ENCODE measurements around the gene PXDN. TPM values are rescaled to one million over a fixed set of nuclear protein-coding genes. Genes with fewer than 3 reads are reported as not detected.

The PXDN gene
- total RNA-seq, 2 donors from 2014 or later: 29.5 to 40.8 TPM

DNA sequence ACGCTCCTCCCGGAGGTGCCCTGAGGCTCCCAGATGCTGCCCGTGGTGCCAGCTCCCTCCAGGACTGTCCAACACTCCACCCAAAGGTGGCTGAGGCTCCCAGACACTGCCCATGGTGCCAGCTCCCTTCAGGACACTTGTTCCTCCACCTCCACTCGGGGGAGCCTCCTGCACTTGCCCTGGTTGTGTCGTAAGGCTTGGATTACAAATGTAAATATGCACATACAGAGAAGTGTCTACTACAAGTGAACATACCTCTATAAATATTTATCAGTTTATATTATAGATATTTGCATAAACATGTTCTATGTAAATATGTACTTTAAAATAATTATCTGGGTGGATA, 143.3 kb downstream of the PXDN start:
- no peaks in the 10 kb centered on the region for H3K36me3 ChIP-seq
- H3K9me3 ChIP-seq: no peaks in the 10 kb centered on the region
- no peak for DNase-seq (ENCODE audit: low spot score)
- H3K27me3 ChIP-seq (replicated peaks; ENCODE audit: insufficient read depth): no peaks in the 10 kb centered on the region
- no peak overlapping the region for H3K4me3 ChIP-seq
- H3K4me1 ChIP-seq (replicated peaks): no peaks in the 10 kb centered on the region
- intact Hi-C loops (cut with DNase I): no loop called here
- TF ChIP-seq, protein P1, sequence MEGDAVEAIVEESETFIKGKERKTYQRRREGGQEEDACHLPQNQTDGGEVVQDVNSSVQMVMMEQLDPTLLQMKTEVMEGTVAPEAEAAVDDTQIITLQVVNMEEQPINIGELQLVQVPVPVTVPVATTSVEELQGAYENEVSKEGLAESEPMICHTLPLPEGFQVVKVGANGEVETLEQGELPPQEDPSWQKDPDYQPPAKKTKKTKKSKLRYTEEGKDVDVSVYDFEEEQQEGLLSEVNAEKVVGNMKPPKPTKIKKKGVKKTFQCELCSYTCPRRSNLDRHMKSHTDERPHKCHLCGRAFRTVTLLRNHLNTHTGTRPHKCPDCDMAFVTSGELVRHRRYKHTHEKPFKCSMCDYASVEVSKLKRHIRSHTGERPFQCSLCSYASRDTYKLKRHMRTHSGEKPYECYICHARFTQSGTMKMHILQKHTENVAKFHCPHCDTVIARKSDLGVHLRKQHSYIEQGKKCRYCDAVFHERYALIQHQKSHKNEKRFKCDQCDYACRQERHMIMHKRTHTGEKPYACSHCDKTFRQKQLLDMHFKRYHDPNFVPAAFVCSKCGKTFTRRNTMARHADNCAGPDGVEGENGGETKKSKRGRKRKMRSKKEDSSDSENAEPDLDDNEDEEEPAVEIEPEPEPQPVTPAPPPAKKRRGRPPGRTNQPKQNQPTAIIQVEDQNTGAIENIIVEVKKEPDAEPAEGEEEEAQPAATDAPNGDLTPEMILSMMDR (IDR thresholded peaks at IDR 0.05): peak in 1 of 4 experiments; percentile 32
- no peak for TF ChIP-seq POLR2A (IDR thresholded peaks at IDR 0.05)
- TF ChIP-seq POLR2AphosphoS5 (IDR thresholded peaks at IDR 0.05): peak; percentile 10
- 74% methylated on average over 5 of the region's 5 CpGs for WGBS
- H3K27ac ChIP-seq: no peak overlapping the region

GRCh38 chr2:1600191-1601066, 143.9 kb downstream of the PXDN start:
- no peak overlapping the region for H3K4me3 ChIP-seq
- TF ChIP-seq, protein P1 (IDR thresholded peaks at IDR 0.05): no peak
- no peak for TF ChIP-seq POLR2AphosphoS5 (IDR thresholded peaks at IDR 0.05)
- no peak for TF ChIP-seq POLR2A (IDR thresholded peaks at IDR 0.05)
- DNase-seq (ENCODE audit: low spot score): no peak
- intact Hi-C loops (cut with DNase I): no loop called here
- H3K4me1 ChIP-seq (replicated peaks): no peaks in the 10 kb centered on the region
- H3K36me3 ChIP-seq: no peaks in the 10 kb centered on the region
- no peaks in the 10 kb centered on the region for H3K9me3 ChIP-seq
- no peak overlapping the region for H3K27ac ChIP-seq
- no peaks in the 10 kb centered on the region for H3K27me3 ChIP-seq (replicated peaks; ENCODE audit: insufficient read depth)
- 85% methylated on average over 28 of the region's 29 CpGs for WGBS

DNA sequence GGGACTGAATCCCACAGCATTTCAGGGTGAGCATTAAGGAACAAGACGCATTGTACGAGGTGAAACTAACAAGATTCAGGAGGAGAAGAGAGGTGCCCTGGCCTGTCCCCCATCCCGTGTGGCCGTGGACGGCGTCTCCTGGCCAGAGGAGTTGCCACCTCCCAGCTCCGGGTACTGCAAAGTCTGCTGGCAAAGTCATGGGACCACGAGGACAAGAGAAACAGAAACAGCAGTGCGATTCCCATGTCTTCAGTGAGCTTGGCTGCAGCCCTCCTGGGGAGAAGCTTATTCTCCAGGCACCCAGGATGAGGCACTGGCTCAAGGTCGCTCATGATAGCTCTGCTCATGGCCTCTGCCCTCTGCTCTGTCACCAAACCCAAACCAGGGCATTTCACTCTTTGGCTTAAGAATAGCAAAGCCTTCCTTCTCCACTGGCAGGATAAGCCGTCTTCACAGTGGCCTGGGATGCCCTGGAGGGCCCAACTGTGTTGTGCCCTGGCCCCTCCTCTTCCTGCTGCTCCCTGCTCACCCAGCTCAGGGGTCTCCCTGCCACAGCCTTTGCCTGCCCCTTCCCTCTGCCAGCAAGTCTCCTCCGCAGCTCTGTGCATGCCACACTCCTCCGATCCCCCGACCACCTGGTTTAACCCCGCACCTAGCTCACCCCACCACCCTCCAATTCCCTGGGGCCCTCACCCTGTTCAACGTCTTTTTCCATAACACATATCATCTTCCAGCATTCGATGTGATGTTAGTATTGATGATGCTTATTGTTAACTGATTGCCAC, 144.8 kb downstream of the PXDN start:
- Histone ChIP-seq H3K9me3 (no peaks in the 10 kb centered on the region), H3K27ac (no peak overlapping the region), H3K27me3 (replicated peaks; ENCODE audit: insufficient read depth) (no peaks in the 10 kb centered on the region), H3K4me1 (replicated peaks) (no peaks in the 10 kb centered on the region), H3K36me3 (no peaks in the 10 kb centered on the region), H3K4me3 (no peak overlapping the region)
- intact Hi-C loops (cut with DNase I): no loop called here
- 95% methylated on average over 17 of the region's 17 CpGs for WGBS
- DNase-seq (ENCODE audit: low spot score): no peak
- TF ChIP-seq, protein P1 (IDR thresholded peaks at IDR 0.05): no peak
- no peak for TF ChIP-seq POLR2A (IDR thresholded peaks at IDR 0.05)

- Histone ChIP-seq H3K27me3 (replicated peaks; ENCODE audit: insufficient read depth) (no peaks in the 10 kb centered on the region), H3K27ac (no peak overlapping the region), H3K4me1 (replicated peaks) (no peaks in the 10 kb centered on the region), H3K9me3 (no peaks in the 10 kb centered on the region), H3K4me3 (no peak overlapping the region), H3K36me3 (no peaks in the 10 kb centered on the region)
- no peak for DNase-seq (ENCODE audit: low spot score)
- intact Hi-C loops (cut with DNase I): no loop called here
- 94% methylated on average over 10 of the region's 10 CpGs for WGBS
- TF ChIP-seq POLR2AphosphoS5 (IDR thresholded peaks at IDR 0.05) (no peak), POLR2A (IDR thresholded peaks at IDR 0.05) (no peak)
- TF ChIP-seq, protein P1 (IDR thresholded peaks at IDR 0.05): no peak
These were observed 145.5 kb downstream of the PXDN start for GRCh38 chr2:1598800-1599199.
